SK-N-MC (cell line): Measurements from ENCODE around the gene MAPKAPK3.

Source experiments
- EZH2 ChIP-seq: fragments of 200-600 bp; sonication (generic); IDR thresholded peaks from one replicate; pipeline ENCODE4 v1.6.1; 2017; ENCODE audit warnings: antibody characterized with exemption
- POLR2AphosphoS5 ChIP-seq: IDR thresholded peaks from 2 replicates; pipeline ENCODE4 v1.6.1; 2012; ENCODE audit warnings: mild to moderate bottlenecking, low read depth, low read length, borderline replicate concordance

DNA sequence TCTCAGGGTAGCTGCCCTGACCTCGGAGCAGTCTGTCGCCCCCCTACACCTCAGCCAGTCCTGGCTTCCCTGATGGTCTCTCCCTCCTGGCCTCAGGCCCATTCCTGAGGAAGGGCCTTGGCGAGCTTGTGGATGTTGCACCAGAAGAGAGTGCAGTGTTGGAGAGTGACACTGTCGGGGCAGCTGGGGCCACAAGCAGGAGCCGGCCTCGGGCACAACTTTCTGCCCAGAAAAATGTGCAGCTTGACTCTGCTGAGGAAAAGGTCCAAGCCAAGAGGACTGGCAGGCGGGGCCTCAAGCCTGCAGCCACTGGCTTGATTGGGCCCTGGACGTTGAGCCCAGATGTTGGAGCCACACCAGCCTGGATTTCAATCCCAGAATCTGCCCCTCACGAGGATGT lies 34.9 kb upstream of the MAPKAPK3 start:
- no peak for TF ChIP-seq POLR2AphosphoS5
- no peak for TF ChIP-seq EZH2
